LNCaP clone FGC (cell line): ENCODE results near the gene ASAP2.
A peak's percentile ranks its signal among the peaks of the same experiment; 100 is the strongest.

Experiments
- DNase-seq: peaks from one replicate; pipeline ENCODE4 v3.0.0-alpha.2; 2011; ENCODE audit warnings: low read depth
- H3K4me3 ChIP-seq: 2 replicates; pipeline ENCODE4 v1.5.1; 2011; ENCODE audit warnings: mild to moderate bottlenecking, low read depth, low read length, control low read depth
- CTCF ChIP-seq: IDR thresholded peaks from 2 replicates; pipeline ENCODE4 v1.5.1; 2012; ENCODE audit warnings: mild to moderate bottlenecking; ENCODE audit not compliant: control insufficient read depth, insufficient read depth; ENCODE audit errors: extremely low read depth

The ASAP2 gene

GRCh38 chr2:9418746-9419145, 212.1 kb downstream of the ASAP2 start:
- no peak overlapping the region for H3K4me3 ChIP-seq
- DNase-seq, result no peak
- no peak for TF ChIP-seq CTCF

GRCh38 chr2:9419541-9419940, 212.9 kb downstream of the ASAP2 start:
- DNase-seq, result no peak
- no peak for TF ChIP-seq CTCF
- no peak overlapping the region for H3K4me3 ChIP-seq

GRCh38 chr2:9420495-9420894, 213.9 kb downstream of the ASAP2 start:
- no peak for DNase-seq
- no peak overlapping the region for H3K4me3 ChIP-seq
- TF ChIP-seq CTCF, result no peak

DNA sequence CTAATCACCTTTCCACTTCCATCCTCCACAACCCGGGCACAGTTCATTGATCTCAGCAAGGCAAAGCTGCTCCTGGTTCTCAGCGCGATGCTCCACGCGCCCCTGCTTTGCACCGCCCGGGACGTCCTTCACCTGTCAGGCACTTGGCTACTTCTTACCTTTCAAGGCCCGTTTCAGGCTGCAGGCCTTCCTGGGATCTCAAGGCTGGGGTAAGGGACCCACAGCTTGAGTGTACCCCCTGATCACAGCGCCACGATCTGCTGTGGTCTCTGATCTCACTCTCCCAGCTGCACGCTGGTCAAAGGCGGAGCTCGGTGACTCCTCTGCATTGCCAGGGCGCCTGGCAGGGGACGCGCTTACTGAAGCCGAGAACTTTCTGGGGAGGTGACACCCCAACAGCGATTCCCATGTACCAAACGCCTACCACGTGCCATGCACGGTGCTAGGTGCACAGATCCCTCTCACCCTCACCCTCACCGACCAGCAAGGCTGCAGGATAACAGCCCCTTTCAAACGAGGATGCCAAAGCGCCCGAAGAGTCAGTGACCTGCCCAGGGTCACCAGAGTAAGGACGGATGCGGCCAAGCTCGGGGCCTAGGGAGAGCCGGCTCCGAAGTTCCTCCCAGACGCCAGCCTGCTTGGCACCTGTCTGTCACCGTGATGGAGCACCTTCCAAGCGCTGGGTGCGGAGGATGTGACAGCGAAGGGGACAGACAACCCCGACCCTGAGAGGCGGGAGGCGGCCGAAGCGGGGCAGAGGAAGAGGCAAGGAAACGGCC, 215.9 kb downstream of the ASAP2 start:
- peak; percentile 14; the same call in 1 of the 2 replicates for TF ChIP-seq CTCF
- DNase-seq, result peak; percentile 14
- H3K4me3 ChIP-seq, result peak overlapping the region; percentile 73

GRCh38 chr2:9423100-9423921, 216.7 kb downstream of the ASAP2 start, which contains the start of the genes CPSF3 and ITGB1BP1:
CPSF3 (plus strand) TSS chr2:9423654; CDS start chr2:9423774, 120 bp downstream.
ITGB1BP1 (minus strand) TSS chr2:9423528; CDS start chr2:9418697, 4,831 bp downstream.
- no peak for TF ChIP-seq CTCF
- peak within 1 kb of the TSS; percentile 73 for H3K4me3 ChIP-seq
- peak; percentile 85 for DNase-seq

DNA sequence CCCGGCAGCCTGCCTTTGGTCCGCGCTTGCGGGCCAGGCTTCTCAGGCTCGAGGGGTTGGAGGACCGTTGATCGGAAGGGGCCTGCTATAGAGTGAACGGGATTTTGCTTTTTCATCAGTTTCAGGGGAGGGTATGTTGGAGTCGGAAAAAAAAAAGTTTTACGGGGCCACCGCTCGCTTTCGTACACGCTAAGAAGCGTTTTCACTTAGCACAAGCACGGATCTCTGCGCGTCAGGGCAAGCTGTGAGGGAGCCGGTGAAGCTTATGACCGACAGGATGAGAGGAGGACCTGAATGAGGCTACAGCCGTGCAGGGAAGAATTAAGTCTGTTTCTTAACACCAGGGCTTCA, 217.3 kb downstream of the ASAP2 start:
- peak overlapping the region; percentile 73 for H3K4me3 ChIP-seq
- DNase-seq, result no peak
- no peak for TF ChIP-seq CTCF
